Suprapubic skin (tissue), 4 donors: ENCODE data around the gene NLN. TPM values are rescaled to one million over a fixed set of nuclear protein-coding genes. Genes with fewer than 3 reads are reported as not detected.

Source experiments
- total RNA-seq, 4 donors: library from RNA; depleted of rRNA; stranded (reverse); fragments of >200 nt; gene quantifications; one replicate each; pipeline ENCODE4 v1.1.0, GENCODE V29; 2016

The NLN gene
- total RNA-seq, 4 donors from 2014 or later = 6.4 to 17.9 (median 14.0) TPM

Other genes starting within 250 kb of the NLN start
- gene ADAMTS6, start 240.3 kb upstream of the NLN start, total RNA-seq = 1 to 10 TPM in 3 of 4 donors, under 1 TPM in 1; 0.34 to 2.8 (median 2.0) TPM
- gene CENPK, start 159.0 kb upstream of the NLN start, total RNA-seq = 1 to 10 TPM; 1.2 to 7.9 (median 1.7) TPM
- gene PPWD1, start 158.9 kb upstream of the NLN start, total RNA-seq = 100 to 1,000 TPM in 1 of 4 donors, 10 to 100 TPM in 3; 27.0 to 114 (median 40.1) TPM
- 10 to 100 TPM in 2 of 4 donors, 1 to 10 TPM in 2; 6.7 to 13.5 (median 9.3) TPM for gene TRIM23, start 97.9 kb upstream of the NLN start, total RNA-seq
- 1 to 10 TPM; 4.0 to 6.2 (median 4.7) TPM for gene SHLD3, start 97.2 kb upstream of the NLN start, total RNA-seq
- gene TRAPPC13, start 97.2 kb upstream of the NLN start, total RNA-seq = 10 to 100 TPM in 3 of 4 donors, 1 to 10 TPM in 1; 7.8 to 18.4 (median 14.4) TPM
- 1 to 10 TPM; 3.8 to 6.3 (median 5.3) TPM for gene SGTB, start 96 bp upstream of the NLN start, total RNA-seq
- 100 to 1,000 TPM in 2 of 4 donors, 10 to 100 TPM in 2; 84.6 to 141 (median 97.3) TPM for gene ERBIN, start 204.4 kb downstream of the NLN start, total RNA-seq